HG02981 (cell line): ENCODE measurements around the gene ARAP2.
A peak's percentile ranks its signal among the peaks of the same experiment; 100 is the strongest.
"Not testable (repeated sequence)": the region's sequence is repeated elsewhere in the genome, so short reads cannot be mapped to it uniquely, and the experiment has no call there.

Experiments used
- ATAC-seq: cut with Tn5 transposase; IDR thresholded peaks from one replicate; pipeline ENCODE4 v1.9.1; 2021; ENCODE audit warnings: mild to moderate bottlenecking, moderate library complexity; ENCODE audit not compliant: unreplicated experiment

Gene ARAP2

DNA sequence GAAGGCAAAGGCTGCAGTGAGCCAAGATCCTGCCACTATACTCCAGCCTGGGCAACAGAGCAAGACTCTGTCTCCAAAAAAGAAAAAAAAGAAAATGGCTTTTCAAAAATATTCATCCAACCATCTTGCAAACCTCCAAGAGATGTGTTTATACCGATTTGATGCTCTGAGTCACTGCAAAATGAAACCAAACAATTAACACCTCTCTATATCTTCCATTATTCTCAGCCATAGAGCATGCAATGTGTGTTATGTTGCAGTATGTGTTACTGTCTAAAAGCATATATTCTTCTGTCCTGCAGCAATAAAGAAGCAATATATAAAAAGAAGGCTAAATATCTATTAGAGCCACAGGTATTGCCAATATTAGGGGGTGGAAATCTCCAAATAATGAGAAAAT, 51.4 kb downstream of the ARAP2 start:
- no peak for ATAC-seq

DNA sequence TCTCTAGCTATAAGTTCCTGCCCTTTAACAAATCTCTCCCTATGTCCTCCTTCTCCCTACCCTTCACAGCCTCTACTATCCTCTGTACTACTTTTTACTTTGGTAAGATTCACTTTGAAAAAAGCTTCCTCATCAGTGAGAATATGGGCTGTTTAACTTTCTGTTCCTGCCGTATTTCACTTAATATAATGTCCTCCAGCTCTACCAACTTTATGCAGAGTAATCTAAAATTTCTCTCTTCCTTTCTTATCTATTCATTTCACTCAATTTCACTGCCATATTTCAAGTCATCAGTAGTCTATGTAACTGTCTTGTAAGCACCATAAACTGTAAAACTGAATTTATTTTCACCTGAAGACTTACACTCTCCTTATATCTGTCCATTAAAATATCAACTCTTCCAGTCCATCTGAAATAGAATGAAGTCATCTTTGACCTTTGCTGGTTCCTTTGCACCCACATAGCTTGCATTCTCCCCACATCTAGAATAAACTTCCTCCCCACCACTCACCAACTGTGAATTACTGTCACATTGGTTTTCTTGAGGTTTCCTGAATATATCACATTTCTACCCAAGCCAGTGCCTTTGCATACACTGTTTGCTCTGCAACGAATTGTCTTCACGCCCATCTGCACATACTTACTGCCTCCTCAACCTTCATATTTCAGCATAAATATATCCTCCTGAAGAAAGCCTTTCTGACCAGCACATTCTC, 54.6 kb downstream of the ARAP2 start:
- peak; percentile 69 for ATAC-seq

DNA sequence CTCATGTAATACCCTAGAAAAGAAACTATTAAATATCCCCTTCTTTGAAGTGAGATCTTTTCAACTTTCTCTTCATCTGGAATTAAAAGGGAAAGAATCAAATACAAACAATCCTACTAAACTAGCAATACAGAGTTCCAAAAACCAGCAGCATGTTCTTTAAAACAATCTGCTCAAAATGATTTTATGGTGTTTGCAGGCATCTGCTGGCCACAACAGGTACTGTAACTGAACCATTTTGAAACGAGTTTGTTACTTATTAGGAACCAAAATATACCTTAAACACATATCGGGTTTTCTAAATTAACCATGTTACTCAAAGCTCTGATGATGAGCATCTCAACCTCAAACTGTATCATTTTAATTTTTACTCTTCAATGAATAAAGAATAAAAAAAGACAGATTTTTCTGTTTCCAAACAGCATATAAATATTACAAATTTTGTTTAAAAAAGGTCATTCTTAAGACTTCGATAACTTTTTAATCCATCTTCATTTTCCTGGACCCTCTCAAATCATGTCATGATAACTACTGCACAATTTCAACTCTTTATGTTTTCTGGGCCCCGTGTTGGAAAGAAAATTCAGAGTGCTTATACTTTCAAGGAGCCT, 56.5 kb downstream of the ARAP2 start:
- no peak for ATAC-seq

DNA sequence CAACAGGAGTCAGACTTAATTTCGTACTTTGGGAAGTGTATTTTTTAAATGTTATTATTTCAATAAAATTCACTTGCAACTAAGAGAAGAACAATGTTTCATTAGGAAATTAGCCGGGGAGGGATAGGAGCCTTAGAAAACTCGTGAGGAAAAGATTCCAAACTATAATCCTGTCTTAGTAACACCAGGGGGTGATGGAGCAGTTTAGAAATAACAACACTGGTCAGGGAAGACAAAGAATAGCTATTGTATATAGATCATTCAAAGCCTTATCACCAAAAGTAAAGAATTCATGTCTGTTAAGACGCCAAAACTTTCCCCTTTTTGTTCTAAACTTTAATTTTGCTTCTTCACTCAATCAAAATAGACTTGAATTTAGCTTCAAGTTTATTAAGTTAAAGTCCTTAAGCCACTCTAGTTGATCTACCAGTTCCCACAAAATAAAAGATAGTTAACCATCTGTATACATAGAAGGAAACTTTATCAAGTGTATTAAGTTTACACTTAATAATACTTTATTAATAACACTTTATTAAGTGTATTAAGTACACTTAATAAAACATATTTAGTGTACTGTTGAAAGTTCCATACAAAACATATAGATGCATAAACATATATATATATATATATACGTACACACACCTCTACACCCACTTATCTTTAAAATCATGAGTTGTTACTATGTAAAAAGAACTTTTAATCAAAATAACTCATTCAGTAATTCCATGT, 60.5 kb downstream of the ARAP2 start:
- ATAC-seq: no peak

DNA sequence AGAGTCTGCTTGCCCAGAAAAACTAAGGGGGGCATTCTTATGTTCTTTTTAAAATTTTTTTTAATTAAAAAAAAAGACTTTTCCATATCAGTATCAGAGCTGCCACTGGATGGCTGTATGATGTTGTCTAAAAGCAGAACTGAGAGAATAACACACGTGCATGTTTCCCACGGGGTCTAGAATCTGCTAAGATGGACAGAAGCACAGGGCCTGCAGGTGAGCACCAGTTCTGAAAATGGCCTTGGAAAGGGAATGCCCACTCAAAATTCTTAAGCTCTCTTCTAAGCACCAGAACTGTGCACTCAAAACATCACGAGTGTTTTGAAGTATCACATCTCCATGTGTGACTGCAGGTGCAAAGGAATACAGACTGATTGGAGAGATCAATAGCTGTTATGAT, 61.1 kb downstream of the ARAP2 start:
- no peak for ATAC-seq

DNA sequence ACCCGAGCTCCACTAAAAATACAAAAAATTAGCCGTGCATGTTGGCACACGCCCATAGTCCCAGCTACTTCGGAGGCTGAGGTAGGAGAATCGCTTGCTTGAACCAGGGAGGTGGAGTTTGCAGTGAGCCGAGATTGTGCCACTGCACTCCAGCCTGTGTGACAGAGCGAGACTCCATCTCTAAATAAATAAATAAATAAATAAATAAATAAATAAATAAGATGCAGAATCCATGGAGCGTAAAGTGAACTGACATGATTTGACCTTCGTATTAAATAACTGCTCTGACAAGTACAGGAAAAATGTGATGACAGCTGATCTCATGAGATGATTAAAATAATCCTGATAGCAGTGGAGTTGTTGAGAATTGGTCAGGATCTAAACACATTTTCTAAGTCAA, 62.0 kb downstream of the ARAP2 start:
- ATAC-seq: not testable (repeated sequence)

DNA sequence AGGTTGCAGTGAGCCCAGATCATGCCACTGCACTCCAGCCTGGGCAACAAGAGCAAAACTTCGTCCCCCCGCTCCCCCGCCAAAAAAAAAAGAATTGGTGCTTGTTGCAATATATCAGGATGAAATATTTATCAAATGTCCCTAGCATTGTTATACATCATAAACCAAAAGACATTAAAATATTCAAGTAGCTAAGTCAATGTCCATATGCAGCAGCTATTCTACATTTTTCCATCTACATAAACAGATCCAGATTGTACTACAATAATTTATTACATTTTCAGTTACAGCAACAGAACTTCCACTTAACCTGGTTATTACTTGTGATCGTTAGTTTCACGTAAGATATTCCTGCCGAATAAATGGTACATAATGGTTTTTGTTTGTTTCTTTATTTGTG, 64.1 kb downstream of the ARAP2 start:
- ATAC-seq: no peak

DNA sequence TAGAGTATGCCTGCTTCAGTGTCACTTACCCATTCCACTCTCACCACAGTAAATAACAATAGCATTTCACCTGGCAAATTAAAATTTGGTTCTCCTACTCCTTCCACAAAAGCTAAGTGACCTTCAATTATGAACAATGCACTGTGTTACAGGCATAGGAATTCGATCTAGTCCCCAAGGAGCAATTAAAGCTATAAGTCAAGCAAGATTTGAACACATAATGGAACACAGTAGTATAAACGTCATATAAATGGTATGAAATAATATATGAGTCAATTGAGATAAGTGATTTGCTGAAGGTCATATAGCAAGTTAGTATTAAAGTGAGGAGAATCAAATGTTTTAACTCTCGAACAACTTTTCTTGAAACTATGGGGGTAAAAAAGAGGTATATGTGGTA, 65.8 kb downstream of the ARAP2 start:
- no peak for ATAC-seq

DNA sequence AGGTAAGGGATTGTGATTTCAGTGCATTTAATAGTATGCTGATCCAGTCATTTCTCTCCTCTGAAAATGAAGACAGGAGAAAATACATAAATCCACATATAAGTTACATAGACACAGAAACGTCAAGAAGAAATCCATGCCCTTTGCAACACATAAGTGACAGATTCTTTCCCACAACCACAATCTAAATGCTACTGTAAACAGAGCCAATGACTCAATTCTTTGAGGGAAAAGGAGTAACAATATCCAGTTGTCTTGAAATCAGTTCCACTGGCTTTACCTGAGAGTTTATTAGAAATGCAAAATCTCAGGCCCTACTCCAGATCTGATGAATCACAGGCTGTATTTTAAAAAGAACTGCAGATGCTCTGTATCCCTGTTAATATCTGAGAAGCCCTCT, 66.4 kb downstream of the ARAP2 start:
- ATAC-seq: no peak

DNA sequence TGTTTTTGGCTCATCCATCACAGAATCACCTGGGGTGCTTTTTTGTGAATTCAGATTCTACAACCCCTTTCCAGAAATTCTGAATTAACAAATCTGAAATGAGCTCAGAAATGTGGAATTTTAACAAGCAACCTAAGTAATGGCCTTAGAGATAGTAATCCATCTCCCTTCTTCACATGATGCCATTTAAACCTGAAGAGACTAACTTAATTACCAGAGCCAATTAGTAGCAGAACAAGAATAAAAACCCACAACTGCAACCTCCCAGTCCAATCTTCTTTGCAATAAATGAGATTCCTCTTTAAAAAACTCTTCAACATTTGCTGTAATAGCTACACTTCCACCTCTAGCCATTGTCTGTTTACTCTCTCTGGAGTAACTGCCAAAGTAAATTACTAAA, 69.7 kb downstream of the ARAP2 start:
- no peak for ATAC-seq

DNA sequence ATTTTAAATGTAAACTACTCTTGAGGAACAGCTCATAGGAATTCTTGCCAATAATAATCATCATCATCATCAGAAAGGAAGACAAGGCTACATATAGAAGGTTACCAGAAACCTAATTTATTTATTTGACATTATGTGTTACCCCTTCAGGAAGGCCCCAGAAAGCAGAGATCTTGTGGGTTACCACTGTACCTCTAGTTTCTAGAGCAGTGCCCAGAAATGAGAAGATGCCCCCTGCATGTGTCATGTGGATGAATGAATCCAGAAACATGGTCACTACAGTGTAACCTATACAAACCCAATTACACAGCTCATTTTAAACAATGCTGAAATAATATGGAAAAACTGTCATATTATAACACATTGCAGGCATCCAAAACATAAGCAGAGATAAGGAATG, 70.4 kb downstream of the ARAP2 start:
- ATAC-seq: no peak

DNA sequence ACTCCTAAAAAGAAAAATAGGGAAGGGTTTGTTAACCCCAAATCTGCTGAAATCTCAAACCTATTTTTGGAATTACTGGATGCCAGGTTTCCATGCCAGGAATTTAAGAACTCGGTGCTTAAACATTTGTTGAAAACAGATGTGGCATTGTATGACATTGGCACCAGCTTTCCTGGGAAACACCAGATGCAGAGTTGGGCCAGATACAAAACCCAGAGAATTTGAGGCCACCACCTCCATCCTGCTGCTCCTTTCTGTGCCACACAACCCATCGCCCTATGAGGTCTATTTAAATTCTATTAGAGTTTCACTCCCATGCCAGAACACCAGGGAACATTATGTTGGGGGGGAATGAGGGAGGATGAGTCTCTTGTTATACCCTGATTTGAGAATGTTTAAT, 71.7 kb downstream of the ARAP2 start:
- no peak for ATAC-seq

DNA sequence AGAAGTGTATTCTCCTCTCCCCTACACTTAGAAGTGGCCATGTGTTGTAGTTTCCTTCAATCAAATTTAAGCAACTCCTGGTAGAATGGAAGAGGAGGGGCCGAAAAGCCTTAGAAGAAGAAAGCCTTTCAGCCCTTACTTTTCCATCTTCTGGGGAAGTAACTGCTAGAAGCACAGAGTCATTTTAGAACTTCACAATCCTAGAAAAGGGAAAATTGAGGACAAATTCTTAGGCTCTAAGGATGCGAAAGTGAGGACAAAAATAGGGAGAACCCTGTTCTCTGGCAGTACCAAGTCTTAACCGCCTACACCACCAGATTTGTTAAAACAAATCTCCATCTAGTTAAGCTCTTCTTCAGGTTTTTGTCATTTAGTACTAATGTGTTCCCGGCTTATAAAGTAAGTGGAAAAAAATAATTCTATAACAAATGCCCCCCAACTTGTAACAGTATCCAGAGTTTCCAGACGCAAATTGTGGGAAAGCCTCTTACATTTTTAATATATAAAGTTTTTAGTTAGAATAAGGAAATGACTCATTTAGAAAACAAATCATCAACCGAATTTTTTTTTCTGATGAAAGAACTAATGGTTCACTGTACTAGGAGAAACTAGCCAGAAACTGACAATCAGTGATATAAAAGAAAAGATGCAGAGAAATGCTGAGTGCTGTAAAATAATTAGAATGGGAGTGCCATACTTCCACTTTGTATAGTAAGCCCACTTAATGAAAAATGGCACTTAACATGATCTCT, 76.0 kb downstream of the ARAP2 start:
- no peak for ATAC-seq

DNA sequence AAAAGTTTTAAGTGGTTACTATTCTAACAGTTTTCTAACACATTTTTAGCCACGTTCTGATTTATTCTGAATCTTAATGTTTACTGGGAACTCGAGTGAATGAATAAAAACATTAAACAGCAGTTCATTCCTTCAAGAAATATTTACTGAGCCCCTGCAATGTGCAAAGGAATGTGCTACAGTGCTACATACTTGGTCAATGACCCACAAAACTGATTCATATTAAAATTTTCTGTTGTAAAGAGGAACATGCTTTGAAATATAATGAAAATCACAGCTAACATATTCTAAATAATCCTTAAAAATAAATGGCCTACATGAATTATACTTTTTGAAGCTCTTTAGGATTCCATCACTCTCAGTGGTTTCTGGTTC, 78.7 kb downstream of the ARAP2 start:
- ATAC-seq: no peak

DNA sequence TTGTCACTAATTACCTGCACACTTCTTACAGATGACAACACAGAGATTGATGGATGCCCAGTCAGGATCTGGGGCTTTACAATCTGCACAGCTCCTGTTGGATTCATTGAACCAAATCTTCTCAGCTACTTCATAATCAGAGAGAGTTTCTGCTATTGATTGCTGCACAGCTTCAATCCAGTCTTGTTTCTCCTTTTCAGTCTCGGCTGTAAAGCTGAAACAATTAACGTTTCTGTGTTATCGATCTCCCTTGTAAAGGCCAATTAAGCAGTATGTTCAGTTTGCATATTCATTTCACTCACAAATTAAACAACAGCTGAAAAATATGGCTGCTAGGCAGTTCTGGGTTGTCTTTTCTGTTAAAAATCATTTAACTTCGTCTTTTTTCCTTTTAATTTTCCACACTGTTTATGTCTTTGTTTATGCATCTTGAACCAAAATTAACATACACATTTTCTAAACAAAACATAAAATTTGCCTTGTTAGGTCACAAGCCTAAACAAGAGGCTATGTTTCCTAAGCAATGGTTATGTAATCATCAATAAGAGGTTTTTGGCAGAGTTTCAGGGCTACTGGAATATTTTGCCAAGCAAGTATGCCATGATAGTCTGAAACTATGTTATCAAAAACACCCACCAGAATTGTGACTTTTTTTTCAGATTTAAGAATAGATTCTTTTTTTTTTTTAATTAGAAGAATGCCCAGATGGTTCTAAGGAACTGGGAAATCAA, 79.2 kb downstream of the ARAP2 start:
- ATAC-seq: no peak

DNA sequence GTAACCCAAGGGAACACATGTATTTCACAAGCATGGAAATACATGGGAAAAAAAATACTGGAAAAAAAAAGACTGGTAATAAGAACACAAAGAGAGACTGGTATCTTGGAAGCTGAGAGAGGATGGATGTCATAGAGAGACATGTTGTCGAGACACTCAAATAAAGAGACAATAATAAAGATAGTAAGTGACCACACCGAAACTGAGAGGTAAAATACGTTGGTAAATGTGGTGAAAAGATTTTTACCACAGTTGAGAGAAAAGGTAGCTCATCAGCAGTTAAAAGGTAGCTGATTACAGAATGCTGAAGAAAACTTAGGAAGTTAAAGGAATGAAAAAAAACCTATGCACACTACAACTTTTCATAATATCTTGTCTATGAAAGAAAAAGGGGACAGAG, 81.1 kb downstream of the ARAP2 start:
- peak; percentile 57 for ATAC-seq

DNA sequence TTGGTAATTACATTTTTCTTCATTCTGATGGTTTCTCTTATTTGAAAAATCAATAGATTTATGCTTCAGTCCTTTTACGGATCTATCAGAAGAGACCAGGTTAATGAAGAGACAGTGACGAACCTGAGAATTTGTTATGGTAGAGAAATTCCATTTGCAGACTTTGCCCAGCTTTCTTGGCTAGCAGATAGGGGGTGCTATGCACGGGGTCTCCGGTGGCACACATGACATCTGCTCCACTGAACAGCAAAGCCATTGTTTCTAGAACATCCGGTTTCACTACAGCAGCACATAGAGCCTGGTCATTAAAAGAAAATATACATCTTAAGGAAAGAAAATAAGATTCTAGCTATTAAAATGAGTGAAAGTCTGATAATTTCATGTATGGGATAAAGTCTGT, 85.1 kb downstream of the ARAP2 start:
- no peak for ATAC-seq

DNA sequence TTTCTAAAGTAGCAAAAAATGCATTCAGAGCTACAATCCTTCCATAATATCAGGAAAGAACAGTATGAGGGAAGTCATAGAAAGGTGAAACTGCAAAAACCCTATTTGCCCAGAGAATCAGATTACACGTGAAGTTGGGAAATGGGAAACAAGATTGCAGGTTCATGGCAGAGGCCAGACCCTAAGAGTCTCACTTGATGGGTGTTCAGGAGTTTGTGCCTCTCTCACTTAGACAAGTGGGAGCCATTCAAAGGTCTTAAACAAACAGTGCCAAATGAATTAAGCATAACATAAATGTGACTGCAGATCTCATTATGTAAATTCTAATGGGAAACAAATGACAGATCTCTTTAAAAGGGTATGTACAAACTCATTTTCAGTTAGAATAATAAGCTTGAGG, 91.6 kb downstream of the ARAP2 start:
- no peak for ATAC-seq

DNA sequence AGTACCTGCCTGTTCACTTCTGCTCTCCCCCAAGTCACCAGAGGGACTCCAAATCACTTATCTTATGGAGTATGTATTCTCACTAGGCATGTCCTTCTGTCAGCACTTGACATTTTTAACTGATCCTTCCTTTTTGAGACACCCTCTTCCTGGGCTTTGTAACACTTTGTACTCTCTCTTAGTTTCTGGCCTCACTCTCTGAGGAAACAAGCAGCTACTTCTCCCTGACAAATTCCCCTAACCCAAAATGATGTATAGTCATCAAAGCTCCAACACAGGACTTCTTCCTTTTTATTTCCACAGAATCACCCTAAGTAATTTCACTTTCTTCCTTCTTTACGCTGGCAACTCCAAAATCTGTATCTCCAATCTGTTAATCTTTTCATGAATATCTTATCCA, 101.8 kb downstream of the ARAP2 start:
- ATAC-seq: no peak

DNA sequence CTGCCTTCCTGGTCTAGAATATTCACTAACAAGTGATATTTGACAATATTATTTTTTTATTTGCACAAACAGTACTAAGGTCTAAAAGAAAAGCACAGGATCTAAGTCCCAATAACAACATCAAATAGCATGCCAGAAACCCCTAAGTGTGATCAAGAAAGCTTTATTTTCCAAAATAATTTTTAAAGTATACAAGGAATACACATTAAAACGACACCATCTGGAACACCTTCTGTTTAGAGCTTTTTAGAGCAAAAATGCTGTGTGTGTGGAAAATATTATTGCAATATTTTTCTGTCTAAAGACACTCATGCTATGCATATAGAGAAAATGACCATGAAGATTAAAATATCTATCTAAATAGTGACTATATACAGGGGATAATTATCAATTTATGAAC, 103.1 kb downstream of the ARAP2 start:
- no peak for ATAC-seq

DNA sequence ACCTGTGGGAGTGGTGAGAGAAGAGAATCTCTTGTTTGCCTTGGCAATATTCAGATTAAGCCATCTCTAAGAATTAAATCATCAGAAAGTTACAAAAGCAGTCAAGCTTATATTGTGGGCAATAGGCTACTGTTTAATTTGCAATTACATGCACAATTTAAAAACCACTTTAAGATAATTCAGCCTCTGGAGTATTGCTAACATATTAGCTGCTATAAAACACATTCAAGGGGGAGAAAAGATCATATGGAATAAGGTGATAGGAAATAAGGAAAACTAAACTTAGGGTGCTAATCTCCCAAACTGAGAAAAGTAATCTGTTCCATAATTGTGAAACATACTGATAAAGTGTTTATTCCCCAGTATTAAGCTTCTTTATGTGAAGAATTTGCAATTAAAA, 103.9 kb downstream of the ARAP2 start:
- ATAC-seq: no peak
